ENCODE data around the gene U2SURP. TPM values are rescaled to one million over a fixed set of nuclear protein-coding genes. Genes with fewer than 3 reads are reported as not detected.

U2SURP gene
- total RNA-seq, 1 donor from 2014 or later = 40.8 TPM

DNA sequence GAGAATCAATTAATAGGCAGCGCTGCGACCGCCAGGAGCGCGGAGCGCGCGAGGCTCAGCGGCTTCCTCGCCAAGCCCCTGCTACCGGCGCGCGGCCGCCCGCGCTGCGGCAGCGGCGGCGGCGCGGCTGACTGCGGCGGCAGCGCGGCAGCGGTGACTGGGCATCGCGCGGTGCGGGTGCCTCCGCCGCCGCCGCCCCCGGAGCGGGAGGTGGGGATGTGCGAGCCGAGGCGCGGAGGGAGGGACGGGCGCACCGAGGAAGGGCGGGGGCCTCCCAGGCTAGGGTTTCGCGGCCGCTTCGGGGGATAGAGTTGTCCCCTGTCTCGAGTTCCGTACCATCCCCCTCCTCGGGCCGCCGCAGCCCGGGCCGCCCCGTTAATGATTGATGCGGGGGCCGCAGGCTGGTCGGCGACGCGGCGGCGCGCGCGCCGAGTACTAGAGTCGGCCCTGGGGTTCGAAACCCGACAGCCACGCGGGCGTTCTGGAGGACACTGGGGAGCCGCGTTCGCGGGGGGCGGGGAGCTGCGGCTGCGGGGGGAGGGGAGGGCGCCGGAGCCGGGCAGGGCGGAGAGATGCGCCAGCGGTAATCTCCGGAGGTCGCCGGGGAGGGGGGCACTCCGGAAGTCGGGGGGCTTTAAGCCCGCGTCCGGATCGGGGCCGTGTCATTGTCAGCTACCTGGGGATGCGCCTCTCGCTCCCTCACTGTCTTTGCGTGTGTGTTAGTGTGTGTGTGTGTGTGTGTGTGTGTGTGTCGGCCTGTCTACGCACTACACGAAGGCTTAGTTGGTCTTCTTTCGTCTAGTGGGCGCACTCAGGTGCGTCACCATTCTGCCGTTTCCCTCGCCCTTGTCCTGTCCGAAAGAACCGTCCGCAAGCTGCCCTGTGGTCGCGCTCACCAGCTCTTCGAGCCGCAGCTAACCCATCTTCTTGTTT is 37.6 kb upstream of the U2SURP start, which contains the start of gene PAQR9:
PAQR9 (minus strand) TSS at position 159 of the 933 bp plus-strand sequence. CDS start 338 bp downstream, outside the sequence.
- Histone ChIP-seq H3K36me3 (ENCODE audit: control insufficient read depth, insufficient read depth, low read length) (no peaks in the 10 kb centered on the region), H3K4me3 (ENCODE audit: low read depth, low read length) (peak within 1 kb of the TSS; percentile 43), H3K27me3 (ENCODE audit: control insufficient read depth, insufficient read depth, low read length) (peaks cover 12% of the 10 kb centered on the region)
- FAIRE-seq (no peak), DNase-seq (ENCODE audit: low read depth) (no peak)
- TF ChIP-seq, protein P1, sequence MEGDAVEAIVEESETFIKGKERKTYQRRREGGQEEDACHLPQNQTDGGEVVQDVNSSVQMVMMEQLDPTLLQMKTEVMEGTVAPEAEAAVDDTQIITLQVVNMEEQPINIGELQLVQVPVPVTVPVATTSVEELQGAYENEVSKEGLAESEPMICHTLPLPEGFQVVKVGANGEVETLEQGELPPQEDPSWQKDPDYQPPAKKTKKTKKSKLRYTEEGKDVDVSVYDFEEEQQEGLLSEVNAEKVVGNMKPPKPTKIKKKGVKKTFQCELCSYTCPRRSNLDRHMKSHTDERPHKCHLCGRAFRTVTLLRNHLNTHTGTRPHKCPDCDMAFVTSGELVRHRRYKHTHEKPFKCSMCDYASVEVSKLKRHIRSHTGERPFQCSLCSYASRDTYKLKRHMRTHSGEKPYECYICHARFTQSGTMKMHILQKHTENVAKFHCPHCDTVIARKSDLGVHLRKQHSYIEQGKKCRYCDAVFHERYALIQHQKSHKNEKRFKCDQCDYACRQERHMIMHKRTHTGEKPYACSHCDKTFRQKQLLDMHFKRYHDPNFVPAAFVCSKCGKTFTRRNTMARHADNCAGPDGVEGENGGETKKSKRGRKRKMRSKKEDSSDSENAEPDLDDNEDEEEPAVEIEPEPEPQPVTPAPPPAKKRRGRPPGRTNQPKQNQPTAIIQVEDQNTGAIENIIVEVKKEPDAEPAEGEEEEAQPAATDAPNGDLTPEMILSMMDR (IDR thresholded peaks at IDR 0.05; ENCODE audit: insufficient read depth, low read length, severe bottlenecking) = no peak

- FAIRE-seq = no peak
- Histone ChIP-seq H3K36me3 (ENCODE audit: control insufficient read depth, insufficient read depth, low read length) (no peaks in the 10 kb centered on the region), H3K27me3 (ENCODE audit: control insufficient read depth, insufficient read depth, low read length) (peaks cover 12% of the 10 kb centered on the region), H3K4me3 (ENCODE audit: low read depth, low read length) (no peak overlapping the region)
- TF ChIP-seq, protein P1 (IDR thresholded peaks at IDR 0.05; ENCODE audit: insufficient read depth, low read length, severe bottlenecking) = no peak
- no peak for DNase-seq (ENCODE audit: low read depth)
Measured at GRCh38 chr3:142965581-142965980, 35.8 kb upstream of the U2SURP start.

DNA sequence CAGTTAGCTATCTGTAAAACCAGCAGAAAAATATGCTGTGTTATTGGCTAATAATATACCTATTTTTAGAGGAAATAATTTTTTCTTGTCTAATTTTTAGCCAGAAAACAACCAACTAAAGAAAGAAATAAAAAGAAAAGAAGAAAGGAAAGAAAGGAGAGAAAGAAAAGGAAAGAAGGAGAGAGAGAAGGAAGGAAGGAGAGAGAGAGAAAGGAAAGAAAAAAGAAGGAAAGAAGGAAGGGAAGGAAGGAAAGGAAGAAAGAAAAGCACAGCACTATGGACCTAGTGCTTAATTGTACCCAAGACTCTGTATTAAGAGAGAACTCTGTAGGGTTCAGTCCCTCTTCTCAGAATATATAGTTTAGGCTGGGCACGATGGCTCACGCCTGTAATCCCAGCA is 34.6 kb upstream of the U2SURP start:
- no peak for FAIRE-seq
- no peaks in the 10 kb centered on the region for H3K36me3 ChIP-seq (ENCODE audit: control insufficient read depth, insufficient read depth, low read length)
- TF ChIP-seq, protein P1 (IDR thresholded peaks at IDR 0.05; ENCODE audit: insufficient read depth, low read length, severe bottlenecking) = no peak
- H3K4me3 ChIP-seq (ENCODE audit: low read depth, low read length) = no peak overlapping the region
- peaks cover 14% of the 10 kb centered on the region for H3K27me3 ChIP-seq (ENCODE audit: control insufficient read depth, insufficient read depth, low read length)
- DNase-seq (ENCODE audit: low read depth) = no peak

- FAIRE-seq (no peak), DNase-seq (ENCODE audit: low read depth) (no peak)
- Histone ChIP-seq H3K4me3 (ENCODE audit: low read depth, low read length) (no peak overlapping the region), H3K36me3 (ENCODE audit: control insufficient read depth, insufficient read depth, low read length) (no peaks in the 10 kb centered on the region), H3K27me3 (ENCODE audit: control insufficient read depth, insufficient read depth, low read length) (peaks cover 10% of the 10 kb centered on the region)
- TF ChIP-seq, protein P1 (IDR thresholded peaks at IDR 0.05; ENCODE audit: insufficient read depth, low read length, severe bottlenecking) = no peak
Measured at GRCh38 chr3:142968319-142969025, 32.9 kb upstream of the U2SURP start.

DNA sequence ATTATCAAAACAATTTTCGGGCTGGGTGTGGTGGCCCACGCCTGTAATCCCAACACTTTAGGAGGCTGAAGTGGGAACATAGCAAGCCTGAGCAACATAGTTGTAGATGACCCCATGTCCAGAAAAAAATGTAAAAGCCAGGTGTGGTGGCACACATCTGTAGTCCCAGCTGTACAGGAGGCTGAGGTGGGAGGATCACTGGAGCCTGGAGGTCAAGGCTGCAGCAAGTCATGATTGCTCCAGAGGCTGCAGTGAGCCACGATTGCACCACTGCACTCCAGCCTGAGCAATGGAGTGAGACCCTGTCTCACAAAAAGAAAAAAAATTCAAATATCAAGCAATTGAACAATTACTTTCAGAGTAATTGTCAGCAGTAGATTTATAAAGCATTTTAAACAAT is 29.9 kb upstream of the U2SURP start:
- no peak overlapping the region for H3K4me3 ChIP-seq (ENCODE audit: low read depth, low read length)
- TF ChIP-seq, protein P1 (IDR thresholded peaks at IDR 0.05; ENCODE audit: insufficient read depth, low read length, severe bottlenecking) = no peak
- no peak for FAIRE-seq
- DNase-seq (ENCODE audit: low read depth) = no peak
- H3K27me3 ChIP-seq (ENCODE audit: control insufficient read depth, insufficient read depth, low read length) = peaks cover 2% of the 10 kb centered on the region
- no peaks in the 10 kb centered on the region for H3K36me3 ChIP-seq (ENCODE audit: control insufficient read depth, insufficient read depth, low read length)
